Astrocyte (in vitro differentiated cells and primary cell): Measurements from ENCODE around the gene RPS10. TPM values are rescaled to one million over a fixed set of nuclear protein-coding genes. Genes with fewer than 3 reads are reported as not detected.

Source experiments
- DNase-seq: peaks from one replicate; pipeline ENCODE4 v3.0.0-alpha.2; 2010; ENCODE audit warnings: low read depth
- FAIRE-seq: peaks from 2 replicates; lab custom pipeline; 2011; peaks lifted over from hg19 to GRCh38; lab: Jason Lieb, UNC
- H2AFZ ChIP-seq: 2 replicates; pipeline ENCODE4 v1.6.0; 2012; ENCODE audit warnings: low read depth, low read length, inconsistent platforms
- H3K27ac ChIP-seq: 2 replicates; pipeline ENCODE4 v1.5.1; 2011; ENCODE audit warnings: low read depth, low read length, inconsistent platforms
- H3K27me3 ChIP-seq: 2 replicates; pipeline ENCODE4 v1.6.0; 2011; ENCODE audit warnings: low read length, inconsistent platforms; ENCODE audit not compliant: insufficient read depth
- H3K36me3 ChIP-seq: 2 replicates; pipeline ENCODE4 v1.5.1; 2011; ENCODE audit warnings: low read length, inconsistent platforms; ENCODE audit not compliant: insufficient read depth
- H3K4me1 ChIP-seq: 2 replicates; pipeline ENCODE4 v1.5.1; 2011; ENCODE audit warnings: low read length, inconsistent platforms; ENCODE audit not compliant: insufficient read depth
- H3K4me2 ChIP-seq: 2 replicates; pipeline ENCODE4 v1.6.0; 2012; ENCODE audit warnings: low read length, inconsistent platforms
- H3K4me3 ChIP-seq: 2 replicates; pipeline ENCODE4 v1.5.1; 2011; ENCODE audit warnings: low read depth, mild to moderate bottlenecking, low read length, inconsistent platforms; ENCODE audit not compliant: insufficient read depth
- H3K79me2 ChIP-seq: 2 replicates; pipeline ENCODE4 v1.6.0; 2012; ENCODE audit warnings: mild to moderate bottlenecking, low read length, inconsistent platforms; ENCODE audit not compliant: insufficient read depth
- H3K9ac ChIP-seq: 2 replicates; pipeline ENCODE4 v1.6.0; 2012; ENCODE audit warnings: mild to moderate bottlenecking, low read length, inconsistent platforms
- H3K9me3 ChIP-seq: 2 replicates; pipeline ENCODE4 v1.5.1; 2012; ENCODE audit warnings: low read depth, mild to moderate bottlenecking, low read length, inconsistent platforms; ENCODE audit not compliant: insufficient read depth
- H4K20me1 ChIP-seq: 2 replicates; pipeline ENCODE4 v1.6.0; 2012; ENCODE audit warnings: low read length, inconsistent platforms; ENCODE audit not compliant: insufficient read depth
- H3K27ac Mint-ChIP-seq: one replicate; pipeline ENCODE4 v1.8.0; 2021; ENCODE audit warnings: mild to moderate bottlenecking, mixed read lengths; ENCODE audit not compliant: unreplicated experiment
- H3K27me3 Mint-ChIP-seq: one replicate; pipeline ENCODE4 v1.8.0; 2021; ENCODE audit warnings: low read depth, mixed read lengths; ENCODE audit not compliant: unreplicated experiment
- H3K36me3 Mint-ChIP-seq: one replicate; pipeline ENCODE4 v1.8.0; 2021; ENCODE audit warnings: low read depth, mixed read lengths; ENCODE audit not compliant: unreplicated experiment
- H3K4me1 Mint-ChIP-seq: one replicate; pipeline ENCODE4 v1.8.0; 2021; ENCODE audit warnings: low read depth, mixed read lengths; ENCODE audit not compliant: unreplicated experiment
- H3K4me3 Mint-ChIP-seq: one replicate; pipeline ENCODE4 v1.8.0; 2021; ENCODE audit warnings: mild to moderate bottlenecking, moderate library complexity, mixed read lengths; ENCODE audit not compliant: unreplicated experiment
- H3K9me3 Mint-ChIP-seq: one replicate; pipeline ENCODE4 v1.8.0; 2021; ENCODE audit warnings: mild to moderate bottlenecking, mixed read lengths; ENCODE audit not compliant: unreplicated experiment
- CTCF ChIP-seq: IDR thresholded peaks from 2 replicates; pipeline ENCODE4 v1.5.1; 2011; ENCODE audit warnings: low read depth, mild to moderate bottlenecking, inconsistent platforms, low read length, moderate library complexity; ENCODE audit not compliant: insufficient read depth
- EZH2 ChIP-seq: IDR thresholded peaks from 2 replicates; pipeline ENCODE4 v1.6.1; 2012; ENCODE audit warnings: mild to moderate bottlenecking, low read length, inconsistent platforms; ENCODE audit not compliant: insufficient read depth
- total RNA-seq: library from RNA; stranded (reverse); gene quantifications from 2 replicates; pipeline ENCODE4 v1.2.1, GENCODE V29; 2021

The RPS10 gene
- total RNA-seq, 1 donor from 2014 or later, result 1,326 TPM

- peak within 1 kb of the TSS; percentile 85 for H3K27ac Mint-ChIP-seq
- peak; percentile 83 for DNase-seq
- Histone ChIP-seq H3K4me3 (peak within 1 kb of the TSS; percentile 77), H3K9ac (peak within 1 kb of the TSS; percentile 92), H3K79me2 (peaks cover 54% of the 10 kb centered on the region), H3K4me1 (peaks cover 7% of the 10 kb centered on the region), H3K27me3 (no peaks in the 10 kb centered on the region), H2AFZ (peak within 1 kb of the TSS; percentile 81), H4K20me1 (peaks cover 34% of the 10 kb centered on the region), H3K4me2 (peak within 1 kb of the TSS; percentile 94), H3K27ac (peak within 1 kb of the TSS; percentile 78), H3K36me3 (no peaks in the 10 kb centered on the region), H3K9me3 (no peaks in the 10 kb centered on the region)
- no peak for FAIRE-seq
- peaks cover 5% of the 10 kb centered on the region for H3K4me1 Mint-ChIP-seq
- H3K27me3 Mint-ChIP-seq, result no peaks in the 10 kb centered on the region
- H3K4me3 Mint-ChIP-seq, result peak within 1 kb of the TSS; percentile 93
- no peaks in the 10 kb centered on the region for H3K36me3 Mint-ChIP-seq
- H3K9me3 Mint-ChIP-seq, result peaks cover 4% of the 10 kb centered on the region
- TF ChIP-seq CTCF (peak; percentile 48), EZH2 (no peak)
These were observed 33.2 kb downstream of the RPS10 start, which contains the start of gene NUDT3 for GRCh38 chr6:34392497-34393190. TSS of gene NUDT3 (minus strand) at chr6:34392669. CDS start at chr6:34392362, 307 bp downstream.

GRCh38 chr6:34391786-34392496 lies 33.9 kb downstream of the RPS10 start:
- Histone ChIP-seq H3K9me3 (no peaks in the 10 kb centered on the region), H3K36me3 (no peaks in the 10 kb centered on the region), H2AFZ (peak overlapping the region; percentile 79), H3K27ac (peak overlapping the region; percentile 78), H4K20me1 (peaks cover 37% of the 10 kb centered on the region), H3K9ac (peak overlapping the region; percentile 92), H3K4me1 (peaks cover 7% of the 10 kb centered on the region), H3K4me2 (peak overlapping the region; percentile 94), H3K27me3 (no peaks in the 10 kb centered on the region), H3K4me3 (peak overlapping the region; percentile 77), H3K79me2 (peaks cover 61% of the 10 kb centered on the region)
- Mint-ChIP-seq H3K27ac (no peak overlapping the region), H3K4me1 (peaks cover 5% of the 10 kb centered on the region), H3K27me3 (no peaks in the 10 kb centered on the region), H3K36me3 (no peaks in the 10 kb centered on the region), H3K4me3 (no peak overlapping the region), H3K9me3 (peaks cover 4% of the 10 kb centered on the region)
- FAIRE-seq, result no peak
- peak; percentile 45 for DNase-seq
- TF ChIP-seq EZH2, result no peak
- TF ChIP-seq CTCF, result no peak

GRCh38 chr6:34391473-34391785 lies 34.4 kb downstream of the RPS10 start:
- no peak overlapping the region for H3K4me3 Mint-ChIP-seq
- no peaks in the 10 kb centered on the region for H3K9me3 ChIP-seq
- DNase-seq (no peak), FAIRE-seq (no peak)
- no peaks in the 10 kb centered on the region for H3K36me3 Mint-ChIP-seq
- no peaks in the 10 kb centered on the region for H3K27me3 ChIP-seq
- peaks cover 7% of the 10 kb centered on the region for H3K4me1 Mint-ChIP-seq
- H3K27me3 Mint-ChIP-seq, result no peaks in the 10 kb centered on the region
- H3K27ac ChIP-seq, result peak overlapping the region; percentile 78
- no peak for TF ChIP-seq EZH2
- peaks cover 4% of the 10 kb centered on the region for H3K9me3 Mint-ChIP-seq
- peak overlapping the region; percentile 92 for H3K9ac ChIP-seq
- peak overlapping the region; percentile 77 for H3K4me3 ChIP-seq
- H4K20me1 ChIP-seq, result peaks cover 42% of the 10 kb centered on the region
- H3K4me1 ChIP-seq, result peaks cover 7% of the 10 kb centered on the region
- peaks cover 66% of the 10 kb centered on the region for H3K79me2 ChIP-seq
- peak overlapping the region; percentile 94 for H3K4me2 ChIP-seq
- H3K27ac Mint-ChIP-seq, result no peak overlapping the region
- peak overlapping the region; percentile 79 for H2AFZ ChIP-seq
- no peaks in the 10 kb centered on the region for H3K36me3 ChIP-seq
